LNCaP clone FGC (cell line): Measurements from ENCODE around the gene SERINC2.

ENCODE experiments used
- DNase-seq: peaks from one replicate; pipeline ENCODE4 v3.0.0-alpha.2; 2011; ENCODE audit warnings: low read depth
- H3K4me3 ChIP-seq: 2 replicates; pipeline ENCODE4 v1.5.1; 2011; ENCODE audit warnings: mild to moderate bottlenecking, low read depth, low read length, control low read depth
- TF ChIP-seq, protein P1 (sequence below): IDR thresholded peaks from 2 replicates; pipeline ENCODE4 v1.5.1; 2012; ENCODE audit warnings: mild to moderate bottlenecking; ENCODE audit not compliant: control insufficient read depth, insufficient read depth; ENCODE audit errors: extremely low read depth

The SERINC2 gene

DNA sequence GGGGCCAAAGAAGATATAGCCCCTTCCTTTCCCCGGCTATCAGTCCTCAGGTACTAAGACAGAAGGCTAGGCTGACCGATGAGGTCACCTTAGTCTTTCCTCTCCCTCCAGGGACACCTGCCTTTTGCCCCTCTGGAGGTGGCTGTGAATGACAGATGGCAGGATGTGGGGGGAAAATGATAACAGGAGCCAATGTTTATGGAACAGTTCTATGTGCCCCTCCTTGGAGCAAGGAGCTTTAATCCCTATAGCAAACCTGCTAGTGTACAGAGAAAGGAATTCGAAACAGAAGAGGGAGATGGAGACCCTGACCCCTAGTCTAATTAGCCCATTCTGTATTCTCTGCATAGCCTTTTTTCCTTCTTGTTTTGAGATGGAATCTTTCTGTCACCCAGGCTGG is 28.1 kb downstream of the SERINC2 start:
- DNase-seq, result no peak
- no peak overlapping the region for H3K4me3 ChIP-seq
- TF ChIP-seq, protein P1, sequence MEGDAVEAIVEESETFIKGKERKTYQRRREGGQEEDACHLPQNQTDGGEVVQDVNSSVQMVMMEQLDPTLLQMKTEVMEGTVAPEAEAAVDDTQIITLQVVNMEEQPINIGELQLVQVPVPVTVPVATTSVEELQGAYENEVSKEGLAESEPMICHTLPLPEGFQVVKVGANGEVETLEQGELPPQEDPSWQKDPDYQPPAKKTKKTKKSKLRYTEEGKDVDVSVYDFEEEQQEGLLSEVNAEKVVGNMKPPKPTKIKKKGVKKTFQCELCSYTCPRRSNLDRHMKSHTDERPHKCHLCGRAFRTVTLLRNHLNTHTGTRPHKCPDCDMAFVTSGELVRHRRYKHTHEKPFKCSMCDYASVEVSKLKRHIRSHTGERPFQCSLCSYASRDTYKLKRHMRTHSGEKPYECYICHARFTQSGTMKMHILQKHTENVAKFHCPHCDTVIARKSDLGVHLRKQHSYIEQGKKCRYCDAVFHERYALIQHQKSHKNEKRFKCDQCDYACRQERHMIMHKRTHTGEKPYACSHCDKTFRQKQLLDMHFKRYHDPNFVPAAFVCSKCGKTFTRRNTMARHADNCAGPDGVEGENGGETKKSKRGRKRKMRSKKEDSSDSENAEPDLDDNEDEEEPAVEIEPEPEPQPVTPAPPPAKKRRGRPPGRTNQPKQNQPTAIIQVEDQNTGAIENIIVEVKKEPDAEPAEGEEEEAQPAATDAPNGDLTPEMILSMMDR, result no peak

DNA sequence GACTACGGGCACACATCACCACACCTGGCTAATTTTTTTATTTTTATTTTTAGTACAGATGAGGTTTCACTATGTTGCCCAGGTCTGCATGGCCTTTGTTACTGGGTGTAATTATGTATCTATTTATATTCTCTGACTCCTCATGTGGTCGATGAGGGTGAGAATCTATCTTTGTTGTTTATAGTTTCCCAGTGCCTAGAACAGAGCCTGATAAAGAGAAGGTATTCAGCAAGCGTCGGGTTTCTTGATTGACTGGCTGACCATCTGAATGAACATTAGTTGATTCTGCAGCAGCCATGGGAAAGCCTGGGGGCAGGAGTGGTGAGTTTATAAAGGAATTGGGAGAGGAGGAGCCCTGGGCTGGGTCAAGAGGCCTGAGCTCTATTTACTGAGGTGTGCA is 28.5 kb downstream of the SERINC2 start:
- TF ChIP-seq, protein P1, result no peak
- no peak overlapping the region for H3K4me3 ChIP-seq

DNA sequence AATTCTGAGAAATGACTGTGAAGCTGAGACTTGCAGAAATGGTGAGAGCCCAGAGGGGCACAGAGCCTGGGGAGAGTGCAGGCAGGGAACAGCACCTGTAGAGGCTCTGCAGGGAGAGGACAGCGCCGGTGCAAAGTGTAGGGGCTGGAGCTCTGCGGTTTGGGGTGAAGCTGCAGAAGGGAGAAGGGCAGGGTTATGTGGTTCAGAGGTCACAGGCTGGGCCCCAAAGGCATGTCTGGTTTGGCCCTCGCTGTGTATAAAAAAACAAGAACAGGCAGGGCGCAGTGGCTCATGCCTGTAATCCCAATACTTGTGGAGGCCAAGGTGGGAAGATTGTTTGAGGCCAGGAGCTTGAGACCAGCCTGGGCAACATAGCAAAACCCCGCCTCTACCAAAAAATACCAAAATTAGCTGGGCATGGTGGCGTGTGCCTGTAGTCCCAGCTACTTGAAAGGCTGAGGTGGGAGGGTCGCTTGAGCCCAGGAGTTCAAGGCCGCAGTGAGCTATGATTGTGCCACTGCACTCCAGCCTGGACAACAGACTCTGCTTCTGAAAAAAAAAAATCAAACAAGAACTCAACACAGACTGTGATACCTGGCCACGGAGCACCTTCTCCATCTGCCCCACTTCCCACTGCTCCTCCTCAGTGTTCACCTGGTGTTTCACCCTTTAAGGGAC is 29.1 kb downstream of the SERINC2 start:
- H3K4me3 ChIP-seq, result no peak overlapping the region

More for the DNA sequence above, 28.5 kb downstream of the SERINC2 start:
- no peak for DNase-seq

DNA sequence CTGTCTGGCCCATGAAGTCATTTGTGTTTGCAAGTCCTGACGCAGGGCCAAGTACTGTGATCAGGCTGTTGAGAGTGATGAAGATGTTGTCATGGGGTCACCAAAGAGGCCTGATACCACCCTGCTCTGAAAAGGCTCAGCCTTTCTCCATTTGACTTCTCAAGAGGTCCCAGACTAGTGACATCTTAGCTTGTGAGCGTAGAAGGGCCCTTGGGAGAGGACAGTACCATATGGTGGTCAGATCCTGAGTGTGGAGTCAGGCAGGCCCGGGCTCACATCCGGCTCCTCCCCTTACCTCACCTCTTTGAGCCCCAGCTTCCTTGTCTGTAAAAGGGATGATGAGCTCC is 29.6 kb downstream of the SERINC2 start:
- TF ChIP-seq, protein P1, result no peak
- no peak for DNase-seq
- no peak overlapping the region for H3K4me3 ChIP-seq

More for the DNA sequence above, 29.1 kb downstream of the SERINC2 start:
- TF ChIP-seq, protein P1, result no peak
- no peak for DNase-seq

DNA sequence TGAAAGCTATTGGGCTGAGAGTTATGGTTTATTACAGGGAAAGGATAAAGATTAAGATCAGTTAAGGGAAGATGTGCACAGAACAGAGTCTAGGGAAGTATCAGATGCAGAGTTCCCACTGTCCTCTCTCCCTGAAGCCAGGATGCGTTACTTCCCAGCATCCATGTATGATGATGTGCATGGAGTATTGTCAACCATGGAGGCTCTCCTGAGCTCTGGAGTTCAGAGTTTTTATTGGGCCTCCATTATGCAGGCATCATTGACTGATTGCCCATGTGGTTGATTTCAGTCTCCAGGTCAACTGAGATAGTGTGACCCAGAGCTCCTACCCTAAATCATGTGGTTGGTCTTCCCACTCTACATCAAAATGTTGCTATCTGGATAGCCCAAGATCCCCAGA is 30.7 kb downstream of the SERINC2 start:
- TF ChIP-seq, protein P1, result no peak
- no peak for DNase-seq
- no peak overlapping the region for H3K4me3 ChIP-seq

DNA sequence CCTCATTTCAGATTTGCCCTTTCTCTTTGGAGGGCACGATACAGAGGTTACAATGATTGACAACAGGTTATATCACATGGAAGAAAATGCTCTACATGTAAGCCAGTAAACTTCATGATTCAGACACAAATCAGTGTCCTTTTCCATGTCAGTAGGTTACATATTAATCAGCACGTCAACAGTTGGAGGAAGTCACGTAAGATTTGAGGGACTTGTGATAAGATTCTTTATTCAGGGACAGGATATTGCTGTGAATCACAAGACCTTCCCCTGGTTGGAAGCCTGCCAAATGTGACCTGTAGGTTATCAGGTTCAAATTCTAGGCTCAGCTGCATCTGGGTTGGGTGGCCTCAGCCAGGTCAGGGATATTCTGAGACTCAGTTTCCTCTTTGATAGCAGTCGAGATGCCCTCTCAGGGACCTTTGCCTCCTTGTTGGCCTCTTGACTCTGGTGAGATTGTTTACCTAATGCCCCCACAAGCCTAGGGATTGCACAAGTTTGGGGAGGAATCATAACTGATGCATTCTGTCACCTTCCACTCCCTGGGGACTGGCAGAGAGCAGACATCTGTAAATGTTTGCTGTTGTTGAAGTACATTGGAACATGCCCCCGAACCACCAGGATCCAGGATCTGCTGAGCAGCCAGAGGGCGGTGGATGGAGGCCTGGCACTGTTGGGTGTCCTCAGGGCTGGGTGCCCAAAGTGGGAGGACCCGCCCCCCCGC is 31.9 kb downstream of the SERINC2 start:
- TF ChIP-seq, protein P1, result no peak
- H3K4me3 ChIP-seq, result no peak overlapping the region
- no peak for DNase-seq
